ENCODE data around the gene TFR2. TPM values are rescaled to one million over a fixed set of nuclear protein-coding genes. Genes with fewer than 3 reads are reported as not detected.
"Not testable (repeated sequence)": the region's sequence is repeated elsewhere in the genome, so short reads cannot be mapped to it uniquely, and the experiment has no call there.

TFR2 gene
- total and polyA plus RNA-seq, 2 donors (not counting 1 experiment from before 2014, with no cell fraction given): 5.9 to 10.0 TPM

- no peak overlapping the region for H3K9ac ChIP-seq (ENCODE audit: low read length)
- WGBS (ENCODE audit: insufficient coverage): 100% methylated on average over 3 of the region's 5 CpGs
- H3K4me1 ChIP-seq (ENCODE audit: control insufficient read depth in 2 of 2, insufficient read depth in 2 of 2, low read length in 2 of 2): no peaks in the 10 kb centered on the region
- no peak for DNase-seq
- H3K36me3 ChIP-seq (replicated peaks in 1 of 2; ENCODE audit: control extremely low read depth in 1 of 2, control insufficient read depth in 1 of 2, extremely low read depth in 1 of 2, insufficient read depth in 2 of 2, low read length in 1 of 2): no peaks in the 10 kb centered on the region
- H3K4me3 Mint-ChIP-seq: no peak overlapping the region
- peaks cover 8% of the 10 kb centered on the region for H3K27me3 Mint-ChIP-seq
- no peaks in the 10 kb centered on the region for H3K9me3 Mint-ChIP-seq (ENCODE audit: insufficient read depth)
- CTCF ChIA-PET: interaction anchor here (1.5 kb wide), 2 partner anchors 26 to 31 kb away, joined by 3 to 4 read pairs; no protein-coding TSS in a partner anchor
- H3K27ac ChIP-seq (ENCODE audit: low read length in 2 of 2): no peak overlapping the region
- no peaks in the 10 kb centered on the region for H3K79me2 ChIP-seq (ENCODE audit: control insufficient read depth, insufficient read depth, low read length)
- no peaks in the 10 kb centered on the region for H3K4me1 Mint-ChIP-seq
- H2AFZ ChIP-seq (ENCODE audit: insufficient read depth, low read depth, low read length, poor library complexity, severe bottlenecking): no peak overlapping the region
- H3K9me3 ChIP-seq (ENCODE audit: control extremely low read depth in 1 of 3, control insufficient read depth in 2 of 3, insufficient read depth in 1 of 3, low read length in 2 of 3): no peaks in the 10 kb centered on the region
- intact Hi-C loops (cut with micrococcal nuclease): no loop called here
- peaks cover 0 to 2% (median 0%) of the 10 kb centered on the region in 4 experiments for H3K27me3 ChIP-seq (replicated peaks in 1 of 4; ENCODE audit: control extremely low read depth in 1 of 4, control insufficient read depth in 3 of 4, insufficient read depth in 4 of 4, low read length in 3 of 4)
- POLR2A ChIA-PET: no interaction called here
- no peak for TF ChIP-seq CTCF (IDR thresholded peaks at IDR 0.05)
- TF ChIP-seq EZH2 (IDR thresholded peaks at IDR 0.05; ENCODE audit: borderline replicate concordance, insufficient read depth, low read depth, low read length, poor library complexity, severe bottlenecking): no peak
- no peak for ATAC-seq (ENCODE audit: low read depth)
- no peak overlapping the region for H3K27ac Mint-ChIP-seq
- no peaks in the 10 kb centered on the region for H4K20me1 ChIP-seq (ENCODE audit: control insufficient read depth, insufficient read depth, low read length, poor library complexity, severe bottlenecking)
- no peak overlapping the region for H3K4me3 ChIP-seq (ENCODE audit: control extremely low read depth in 1 of 5, extremely low read depth in 1 of 5, insufficient read depth in 1 of 5, low read depth in 2 of 5, low read length in 4 of 5)
- H3K4me2 ChIP-seq (replicated peaks; ENCODE audit: low read depth, low read length, poor library complexity, severe bottlenecking): no peak overlapping the region
These were observed 23.9 kb upstream of the TFR2 start for GRCh38 chr7:100665168-100665726.

- H3K36me3 ChIP-seq (replicated peaks in 1 of 2; ENCODE audit: control extremely low read depth in 1 of 2, control insufficient read depth in 1 of 2, extremely low read depth in 1 of 2, insufficient read depth in 2 of 2, low read length in 1 of 2); ATAC-seq (ENCODE audit: low read depth); H3K9ac ChIP-seq (ENCODE audit: low read length); H3K4me3 ChIP-seq (ENCODE audit: control extremely low read depth in 1 of 5, extremely low read depth in 1 of 5, insufficient read depth in 1 of 5, low read depth in 2 of 5, low read length in 4 of 5); POLR2A ChIA-PET; H3K27ac Mint-ChIP-seq; H2AFZ ChIP-seq (ENCODE audit: insufficient read depth, low read depth, low read length, poor library complexity, severe bottlenecking); H3K4me1 Mint-ChIP-seq; DNase-seq; H3K4me2 ChIP-seq (replicated peaks; ENCODE audit: low read depth, low read length, poor library complexity, severe bottlenecking); H3K27ac ChIP-seq (ENCODE audit: low read length in 2 of 2); H4K20me1 ChIP-seq (ENCODE audit: control insufficient read depth, insufficient read depth, low read length, poor library complexity, severe bottlenecking); intact Hi-C loops (cut with micrococcal nuclease); H3K9me3 Mint-ChIP-seq (ENCODE audit: insufficient read depth); H3K79me2 ChIP-seq (ENCODE audit: control insufficient read depth, insufficient read depth, low read length); H3K4me1 ChIP-seq (ENCODE audit: control insufficient read depth in 2 of 2, insufficient read depth in 2 of 2, low read length in 2 of 2); H3K4me3 Mint-ChIP-seq; H3K9me3 ChIP-seq (ENCODE audit: control extremely low read depth in 1 of 3, control insufficient read depth in 2 of 3, insufficient read depth in 1 of 3, low read length in 2 of 3): not testable (repeated sequence)
- CTCF ChIA-PET: interaction anchor here (0.7 kb wide), 1 partner anchor 48 kb away, joined by 3 read pairs; no protein-coding TSS in a partner anchor
- 90% methylated on average over 11 of the region's 12 CpGs for WGBS (ENCODE audit: insufficient coverage)
- peaks cover 0 to 23% (median 8%) of the 10 kb centered on the region in 4 experiments for H3K27me3 ChIP-seq (replicated peaks in 1 of 4; ENCODE audit: control extremely low read depth in 1 of 4, control insufficient read depth in 3 of 4, insufficient read depth in 4 of 4, low read length in 3 of 4)
- peaks cover 24% of the 10 kb centered on the region for H3K27me3 Mint-ChIP-seq
These were observed 20.9 kb upstream of the TFR2 start for GRCh38 chr7:100662194-100662776.

All from B cell (primary cell).